ENCODE results near the gene SH3D19.

The SH3D19 gene

DNA sequence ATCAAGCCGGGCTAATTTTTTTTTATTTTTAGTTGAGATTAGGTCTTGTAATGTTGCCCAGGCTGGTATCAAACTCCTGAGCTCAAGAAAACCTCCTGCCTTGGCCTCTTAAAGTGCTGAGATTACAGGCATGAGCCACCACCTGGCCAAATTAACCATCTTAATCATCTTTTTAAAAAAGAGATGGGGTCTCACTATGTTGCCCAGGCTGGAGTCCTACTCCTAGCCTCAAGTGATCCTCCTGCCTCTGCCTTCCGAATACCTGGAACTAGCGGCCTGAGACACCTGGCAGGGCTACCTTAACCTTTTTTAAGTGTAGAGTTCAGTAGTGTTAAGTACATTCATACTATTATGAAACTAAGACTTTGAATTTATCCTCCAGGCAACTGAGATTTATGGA lies 227.6 kb downstream of the SH3D19 start:
- Histone ChIP-seq H3K79me2 (ENCODE audit: low read length) (peaks cover 34% of the 10 kb centered on the region), H3K27me3 (ENCODE audit: low read depth, low read length) (no peaks in the 10 kb centered on the region), H3K27ac (ENCODE audit: low read length) (peak overlapping the region; percentile 92), H2AFZ (ENCODE audit: low read depth, low read length) (peak overlapping the region; percentile 85), H3K36me3 (replicated peaks; ENCODE audit: low read depth, low read length) (peaks cover 31% of the 10 kb centered on the region), H3K4me3 (ENCODE audit: low read length) (peak overlapping the region; percentile 92), H3K4me2 (ENCODE audit: low read length) (peak overlapping the region; percentile 83), H3K9me3 (ENCODE audit: insufficient read depth, low read length) (no peaks in the 10 kb centered on the region), H3K4me1 (ENCODE audit: low read length) (peaks cover 50% of the 10 kb centered on the region), H4K20me1 (ENCODE audit: insufficient read depth, low read length) (peaks cover 29% of the 10 kb centered on the region), H3K9ac (ENCODE audit: low read length) (peak overlapping the region; percentile 79)
- TF ChIP-seq, protein P1, sequence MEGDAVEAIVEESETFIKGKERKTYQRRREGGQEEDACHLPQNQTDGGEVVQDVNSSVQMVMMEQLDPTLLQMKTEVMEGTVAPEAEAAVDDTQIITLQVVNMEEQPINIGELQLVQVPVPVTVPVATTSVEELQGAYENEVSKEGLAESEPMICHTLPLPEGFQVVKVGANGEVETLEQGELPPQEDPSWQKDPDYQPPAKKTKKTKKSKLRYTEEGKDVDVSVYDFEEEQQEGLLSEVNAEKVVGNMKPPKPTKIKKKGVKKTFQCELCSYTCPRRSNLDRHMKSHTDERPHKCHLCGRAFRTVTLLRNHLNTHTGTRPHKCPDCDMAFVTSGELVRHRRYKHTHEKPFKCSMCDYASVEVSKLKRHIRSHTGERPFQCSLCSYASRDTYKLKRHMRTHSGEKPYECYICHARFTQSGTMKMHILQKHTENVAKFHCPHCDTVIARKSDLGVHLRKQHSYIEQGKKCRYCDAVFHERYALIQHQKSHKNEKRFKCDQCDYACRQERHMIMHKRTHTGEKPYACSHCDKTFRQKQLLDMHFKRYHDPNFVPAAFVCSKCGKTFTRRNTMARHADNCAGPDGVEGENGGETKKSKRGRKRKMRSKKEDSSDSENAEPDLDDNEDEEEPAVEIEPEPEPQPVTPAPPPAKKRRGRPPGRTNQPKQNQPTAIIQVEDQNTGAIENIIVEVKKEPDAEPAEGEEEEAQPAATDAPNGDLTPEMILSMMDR (IDR thresholded peaks at IDR 0.05; ENCODE audit: low read depth, low read length), result no peak
- no peak for TF ChIP-seq EZH2phosphoT487 (IDR thresholded peaks at IDR 0.05; ENCODE audit: low read depth)

DNA sequence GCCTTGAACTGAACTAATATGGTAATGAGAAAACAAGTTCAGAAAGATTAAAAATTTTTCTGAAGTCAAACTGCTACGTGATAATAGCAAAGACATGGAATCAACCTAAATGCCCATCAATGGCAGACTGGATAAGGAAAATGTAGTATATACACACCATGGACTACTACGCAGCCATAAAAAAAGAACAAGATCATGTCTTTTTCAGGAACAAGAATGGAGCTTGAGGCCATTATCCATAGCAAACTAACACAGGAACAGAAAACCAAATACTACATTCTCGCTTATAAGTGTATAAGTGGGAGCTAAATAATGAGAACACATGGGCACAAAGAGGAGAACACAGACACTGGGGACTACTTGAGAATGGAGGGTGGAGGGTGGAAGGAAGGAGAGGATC lies 230.3 kb downstream of the SH3D19 start:
- Histone ChIP-seq H3K4me3 (ENCODE audit: low read length) (no peak overlapping the region), H3K36me3 (replicated peaks; ENCODE audit: low read depth, low read length) (peaks cover 5% of the 10 kb centered on the region), H3K9ac (ENCODE audit: low read length) (no peak overlapping the region), H3K9me3 (ENCODE audit: insufficient read depth, low read length) (no peaks in the 10 kb centered on the region), H3K27me3 (ENCODE audit: low read depth, low read length) (no peaks in the 10 kb centered on the region), H3K79me2 (ENCODE audit: low read length) (peaks cover 8% of the 10 kb centered on the region), H4K20me1 (ENCODE audit: insufficient read depth, low read length) (peaks cover 3% of the 10 kb centered on the region), H2AFZ (ENCODE audit: low read depth, low read length) (no peak overlapping the region), H3K4me2 (ENCODE audit: low read length) (no peak overlapping the region), H3K4me1 (ENCODE audit: low read length) (peaks cover 32% of the 10 kb centered on the region), H3K27ac (ENCODE audit: low read length) (no peak overlapping the region)
- TF ChIP-seq EZH2phosphoT487 (IDR thresholded peaks at IDR 0.05; ENCODE audit: low read depth), result no peak
- TF ChIP-seq, protein P1 (IDR thresholded peaks at IDR 0.05; ENCODE audit: low read depth, low read length), result no peak

DNA sequence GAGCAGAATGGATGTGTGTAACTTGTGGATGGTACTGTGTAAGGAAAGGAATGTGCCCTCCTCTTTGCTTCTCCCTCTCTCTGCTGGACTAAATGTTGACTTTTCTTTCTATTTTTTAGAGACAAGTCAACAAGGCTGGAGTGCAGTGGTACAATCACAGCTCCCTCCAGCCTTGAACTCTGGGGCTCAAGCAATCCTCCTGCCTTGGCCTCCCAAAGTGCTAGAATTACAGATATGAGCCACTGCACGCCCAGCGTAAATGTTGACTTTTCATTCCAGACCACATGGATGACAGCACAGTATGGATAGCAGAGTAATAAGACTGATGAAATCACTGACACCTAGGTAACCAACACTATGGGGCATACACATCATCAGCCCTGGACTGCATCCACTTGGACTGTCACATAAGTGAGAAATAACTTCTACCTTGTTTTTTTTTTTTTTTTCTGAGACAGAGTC lies 231.1 kb downstream of the SH3D19 start:
- no peaks in the 10 kb centered on the region for H3K79me2 ChIP-seq (ENCODE audit: low read length)
- no peaks in the 10 kb centered on the region for H4K20me1 ChIP-seq (ENCODE audit: insufficient read depth, low read length)
- H3K27ac ChIP-seq (ENCODE audit: low read length), result no peak overlapping the region
- no peaks in the 10 kb centered on the region for H3K27me3 ChIP-seq (ENCODE audit: low read depth, low read length)
- H3K4me1 ChIP-seq (ENCODE audit: low read length), result peaks cover 32% of the 10 kb centered on the region
- no peak overlapping the region for H3K9ac ChIP-seq (ENCODE audit: low read length)
- H3K4me3 ChIP-seq (ENCODE audit: low read length), result no peak overlapping the region
- no peaks in the 10 kb centered on the region for H3K36me3 ChIP-seq (replicated peaks; ENCODE audit: low read depth, low read length)
- no peak overlapping the region for H2AFZ ChIP-seq (ENCODE audit: low read depth, low read length)
- no peaks in the 10 kb centered on the region for H3K9me3 ChIP-seq (ENCODE audit: insufficient read depth, low read length)
- TF ChIP-seq, protein P1 (IDR thresholded peaks at IDR 0.05; ENCODE audit: low read depth, low read length), result no peak
- no peak for TF ChIP-seq EZH2phosphoT487 (IDR thresholded peaks at IDR 0.05; ENCODE audit: low read depth)
- H3K4me2 ChIP-seq (ENCODE audit: low read length), result no peak overlapping the region

DNA sequence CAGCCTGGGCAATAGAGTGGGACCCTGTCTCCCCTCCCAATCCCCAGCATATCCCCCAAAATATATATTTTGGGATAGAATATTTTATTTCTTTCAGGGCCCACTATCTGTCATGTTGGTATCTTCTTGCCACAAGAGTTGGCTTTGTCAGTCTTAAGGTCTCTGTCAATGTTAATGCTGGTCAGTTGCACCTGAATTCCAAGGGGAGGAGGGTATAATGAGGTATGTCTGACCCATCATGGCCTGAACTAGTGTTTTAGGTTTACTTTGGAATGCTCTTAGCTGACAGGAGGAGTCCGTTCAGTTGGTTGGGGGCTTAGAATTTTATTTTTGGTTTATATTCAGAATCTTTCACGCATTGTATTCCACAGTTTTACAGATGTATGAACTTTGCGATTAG lies 232.2 kb downstream of the SH3D19 start:
- Histone ChIP-seq H3K4me3 (ENCODE audit: low read length) (no peak overlapping the region), H3K27ac (ENCODE audit: low read length) (no peak overlapping the region), H4K20me1 (ENCODE audit: insufficient read depth, low read length) (no peaks in the 10 kb centered on the region), H3K9me3 (ENCODE audit: insufficient read depth, low read length) (no peaks in the 10 kb centered on the region), H3K27me3 (ENCODE audit: low read depth, low read length) (no peaks in the 10 kb centered on the region), H3K4me1 (ENCODE audit: low read length) (peaks cover 25% of the 10 kb centered on the region), H3K4me2 (ENCODE audit: low read length) (no peak overlapping the region), H3K36me3 (replicated peaks; ENCODE audit: low read depth, low read length) (no peaks in the 10 kb centered on the region), H2AFZ (ENCODE audit: low read depth, low read length) (no peak overlapping the region), H3K9ac (ENCODE audit: low read length) (no peak overlapping the region), H3K79me2 (ENCODE audit: low read length) (no peaks in the 10 kb centered on the region)
- no peak for TF ChIP-seq EZH2phosphoT487 (IDR thresholded peaks at IDR 0.05; ENCODE audit: low read depth)
- TF ChIP-seq, protein P1 (IDR thresholded peaks at IDR 0.05; ENCODE audit: low read depth, low read length), result no peak

Measured in OCI-LY3 (cell line).